Neural progenitor cell (in vitro differentiated cells): Measurements from ENCODE around the gene B3GAT3. TPM values are rescaled to one million over a fixed set of nuclear protein-coding genes. Genes with fewer than 3 reads are reported as not detected.

ENCODE experiments used
- DNase-seq: peaks from one replicate; pipeline ENCODE4 v3.0.0-alpha.2; 2016; ENCODE audit warnings: low spot score
- H2AFZ ChIP-seq: fragments of 200-600 bp; sonication (generic); replicated peaks from 2 replicates; pipeline ENCODE4 v1.6.1; 2016; ENCODE audit warnings: antibody characterized with exemption
- H3F3A ChIP-seq: fragments of 200-600 bp; sonication (generic); 2 replicates; pipeline ENCODE4 v1.6.1; 2016; ENCODE audit warnings: antibody characterized with exemption, low read depth
- H3K27ac ChIP-seq: fragments of 200-600 bp; sonication (generic); 2 replicates; pipeline ENCODE4 v1.5.1; 2016; ENCODE audit warnings: mild to moderate bottlenecking
- H3K27me3 ChIP-seq: fragments of 200-600 bp; sonication (generic); 2 replicates; pipeline ENCODE4 v1.6.1; 2016; ENCODE audit warnings: mild to moderate bottlenecking, moderate library complexity
- H3K36me3 ChIP-seq: fragments of 200-600 bp; sonication (generic); 2 replicates; pipeline ENCODE4 v1.5.1; 2016
- H3K4me1 ChIP-seq: fragments of 200-600 bp; sonication (generic); 2 replicates; pipeline ENCODE4 v1.6.1; 2016; ENCODE audit warnings: mixed run types
- H3K4me2 ChIP-seq: fragments of 200-600 bp; sonication (generic); 2 replicates; pipeline ENCODE4 v1.6.1; 2016
- H3K4me3 ChIP-seq: fragments of 200-600 bp; sonication (generic); 2 replicates; pipeline ENCODE4 v1.5.1; 2016
- H3K79me2 ChIP-seq: fragments of 200-600 bp; sonication (generic); 2 replicates; pipeline ENCODE4 v1.6.1; 2016; ENCODE audit warnings: low read depth
- H3K9ac ChIP-seq: fragments of 200-600 bp; sonication (generic); 2 replicates; pipeline ENCODE4 v1.6.1; 2016
- H3K9me3 ChIP-seq: fragments of 200-600 bp; sonication (generic); 2 replicates; pipeline ENCODE4 v1.5.1; 2016; ENCODE audit warnings: low read depth
- H4K20me1 ChIP-seq: fragments of 200-600 bp; sonication (generic); 2 replicates; pipeline ENCODE4 v1.6.1; 2016; ENCODE audit warnings: low read depth
- H3K27ac Mint-ChIP-seq: 3 replicates; pipeline ENCODE4 v1.8.0; 2021; ENCODE audit warnings: mixed read lengths
- H3K27me3 Mint-ChIP-seq: 2 replicates; pipeline ENCODE4 v1.8.0; 2022; ENCODE audit warnings: low read depth, mild to moderate bottlenecking, inconsistent platforms, moderate library complexity, mixed read lengths; ENCODE audit not compliant: insufficient read depth
- H3K36me3 Mint-ChIP-seq: 3 replicates; pipeline ENCODE4 v1.8.0; 2021; ENCODE audit warnings: mixed read lengths
- H3K4me1 Mint-ChIP-seq: 3 replicates; pipeline ENCODE4 v1.8.0; 2021; ENCODE audit warnings: mixed read lengths
- H3K4me3 Mint-ChIP-seq: 3 replicates; pipeline ENCODE4 v1.8.0; 2021; ENCODE audit warnings: mild to moderate bottlenecking, moderate library complexity, mixed read lengths
- H3K9me3 Mint-ChIP-seq: 3 replicates; pipeline ENCODE4 v1.8.0; 2020; ENCODE audit warnings: mixed read lengths
- EZH2 ChIP-seq: fragments of 200-600 bp; sonication (generic); IDR thresholded peaks from 2 replicates; pipeline ENCODE4 v1.6.1; 2017; ENCODE audit warnings: antibody characterized with exemption, mild to moderate bottlenecking, moderate library complexity
- EZH2phosphoT487 ChIP-seq: fragments of 200-600 bp; sonication (generic); IDR thresholded peaks from 2 replicates; pipeline ENCODE4 v1.6.1; 2017; ENCODE audit warnings: antibody characterized with exemption
- total RNA-seq: library from RNA; depleted of rRNA; stranded (reverse); fragments of >200 nt; gene quantifications from 2 replicates; pipeline ENCODE4 v1.2.3, GENCODE V29; 2015; ENCODE audit warnings: low replicate concordance
- TF ChIP-seq, protein P1 (sequence below): fragments of 200-600 bp; sonication (generic); IDR thresholded peaks from 2 replicates; pipeline ENCODE4 v1.5.1; 2017; ENCODE audit warnings: antibody characterized with exemption, mild to moderate bottlenecking

Gene B3GAT3
- total RNA-seq, 1 donor from 2014 or later = 21.2 TPM

DNA sequence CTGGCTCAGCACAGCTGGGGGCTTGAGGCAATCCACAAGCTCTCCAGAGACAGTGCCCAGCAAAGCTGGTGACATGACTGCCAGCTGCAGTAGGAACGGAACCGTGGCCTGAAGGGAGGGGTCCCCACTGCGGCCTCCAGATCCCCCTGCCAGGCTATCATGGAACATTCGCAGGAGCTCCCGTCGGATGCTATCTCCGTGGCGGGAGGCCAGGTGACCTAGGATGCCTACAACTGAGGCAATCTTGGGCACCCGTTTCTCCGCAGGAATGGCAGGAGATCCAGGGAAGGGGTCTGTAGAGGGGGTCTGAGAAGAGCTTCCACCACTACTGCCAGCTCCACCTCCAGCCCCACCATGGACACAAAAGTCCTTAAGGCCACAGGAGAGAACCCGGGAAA, 27.2 kb upstream of the B3GAT3 start:
- Mint-ChIP-seq H3K27ac (no peak overlapping the region), H3K9me3 (no peaks in the 10 kb centered on the region), H3K27me3 (peaks cover 8% of the 10 kb centered on the region), H3K4me1 (peaks cover 28% of the 10 kb centered on the region), H3K4me3 (no peak overlapping the region), H3K36me3 (peaks cover 9% of the 10 kb centered on the region)
- H3K9ac ChIP-seq = no peak overlapping the region
- no peaks in the 10 kb centered on the region for H3K36me3 ChIP-seq
- H3K4me1 ChIP-seq = peaks cover 6% of the 10 kb centered on the region
- H3K27me3 ChIP-seq = no peaks in the 10 kb centered on the region
- no peak overlapping the region for H2AFZ ChIP-seq
- H3K79me2 ChIP-seq = peaks cover 53% of the 10 kb centered on the region
- peaks cover 17% of the 10 kb centered on the region for H4K20me1 ChIP-seq
- no peak for DNase-seq
- H3K9me3 ChIP-seq = no peaks in the 10 kb centered on the region
- H3K4me2 ChIP-seq = no peak overlapping the region
- peaks cover 24% of the 10 kb centered on the region for H3F3A ChIP-seq
- TF ChIP-seq EZH2 (no peak), EZH2phosphoT487 (no peak)
- TF ChIP-seq, protein P1, sequence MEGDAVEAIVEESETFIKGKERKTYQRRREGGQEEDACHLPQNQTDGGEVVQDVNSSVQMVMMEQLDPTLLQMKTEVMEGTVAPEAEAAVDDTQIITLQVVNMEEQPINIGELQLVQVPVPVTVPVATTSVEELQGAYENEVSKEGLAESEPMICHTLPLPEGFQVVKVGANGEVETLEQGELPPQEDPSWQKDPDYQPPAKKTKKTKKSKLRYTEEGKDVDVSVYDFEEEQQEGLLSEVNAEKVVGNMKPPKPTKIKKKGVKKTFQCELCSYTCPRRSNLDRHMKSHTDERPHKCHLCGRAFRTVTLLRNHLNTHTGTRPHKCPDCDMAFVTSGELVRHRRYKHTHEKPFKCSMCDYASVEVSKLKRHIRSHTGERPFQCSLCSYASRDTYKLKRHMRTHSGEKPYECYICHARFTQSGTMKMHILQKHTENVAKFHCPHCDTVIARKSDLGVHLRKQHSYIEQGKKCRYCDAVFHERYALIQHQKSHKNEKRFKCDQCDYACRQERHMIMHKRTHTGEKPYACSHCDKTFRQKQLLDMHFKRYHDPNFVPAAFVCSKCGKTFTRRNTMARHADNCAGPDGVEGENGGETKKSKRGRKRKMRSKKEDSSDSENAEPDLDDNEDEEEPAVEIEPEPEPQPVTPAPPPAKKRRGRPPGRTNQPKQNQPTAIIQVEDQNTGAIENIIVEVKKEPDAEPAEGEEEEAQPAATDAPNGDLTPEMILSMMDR = no peak
- H3K27ac ChIP-seq = no peak overlapping the region
- no peak overlapping the region for H3K4me3 ChIP-seq

DNA sequence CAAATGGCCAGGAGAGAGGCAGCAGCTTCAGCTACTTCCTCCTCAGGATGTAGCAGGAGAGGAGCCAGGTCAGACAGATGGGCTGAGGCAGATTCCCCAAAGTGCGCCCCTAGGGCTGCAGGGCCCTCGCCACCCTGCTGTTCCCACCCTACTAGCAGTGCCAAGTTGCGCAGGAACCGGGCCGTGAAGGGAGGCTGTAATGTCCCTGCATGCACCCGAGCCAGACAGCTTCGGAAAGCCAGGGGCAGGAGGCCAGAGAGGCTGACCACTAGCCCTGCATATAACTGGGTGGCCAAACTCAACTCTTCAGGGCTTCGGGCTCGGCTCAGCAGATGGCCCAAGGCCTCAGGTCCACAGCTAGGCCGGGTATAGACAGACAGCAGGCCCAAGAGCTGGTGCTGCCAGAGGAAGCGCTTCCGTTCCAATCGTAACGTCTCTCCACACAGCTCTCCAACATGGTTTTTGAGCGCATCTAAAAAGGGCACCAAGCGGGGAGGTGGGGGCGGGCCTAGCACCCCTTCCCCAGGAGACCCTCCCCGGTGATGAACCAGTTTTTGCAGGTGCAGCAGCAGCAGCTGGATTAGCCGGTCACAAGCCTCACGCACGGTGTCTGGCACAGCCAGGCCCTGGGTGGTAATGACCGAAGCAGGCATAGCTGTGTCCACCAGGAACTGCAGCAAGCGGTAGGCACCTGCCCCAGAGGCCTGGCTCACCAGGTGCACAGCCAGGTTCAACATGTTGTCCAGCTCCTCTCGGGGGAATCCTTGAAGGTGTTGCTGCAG, 26.6 kb upstream of the B3GAT3 start:
- H3K36me3 Mint-ChIP-seq = peaks cover 9% of the 10 kb centered on the region
- H3K4me3 Mint-ChIP-seq = no peak overlapping the region
- H3K27ac Mint-ChIP-seq = no peak overlapping the region
- H3K9me3 ChIP-seq = no peaks in the 10 kb centered on the region
- H3K27me3 Mint-ChIP-seq = peaks cover 8% of the 10 kb centered on the region
- no peak overlapping the region for H2AFZ ChIP-seq
- no peaks in the 10 kb centered on the region for H3K9me3 Mint-ChIP-seq
- H3K27me3 ChIP-seq = no peaks in the 10 kb centered on the region
- no peak overlapping the region for H3K27ac ChIP-seq
- H3K4me2 ChIP-seq = no peak overlapping the region
- DNase-seq = no peak
- peaks cover 17% of the 10 kb centered on the region for H4K20me1 ChIP-seq
- no peak overlapping the region for H3K4me3 ChIP-seq
- H3K9ac ChIP-seq = no peak overlapping the region
- peaks cover 25% of the 10 kb centered on the region for H3K4me1 Mint-ChIP-seq
- peaks cover 59% of the 10 kb centered on the region for H3K79me2 ChIP-seq
- peaks cover 24% of the 10 kb centered on the region for H3F3A ChIP-seq
- no peak for TF ChIP-seq EZH2
- TF ChIP-seq, protein P1 = no peak
- no peak for TF ChIP-seq EZH2phosphoT487
- H3K4me1 ChIP-seq = peaks cover 6% of the 10 kb centered on the region
- no peaks in the 10 kb centered on the region for H3K36me3 ChIP-seq

GRCh38 chr11:62647609-62648005, 25.8 kb upstream of the B3GAT3 start:
- no peak overlapping the region for H3K9ac ChIP-seq
- peaks cover 8% of the 10 kb centered on the region for H3K27me3 Mint-ChIP-seq
- no peak overlapping the region for H3K27ac Mint-ChIP-seq
- H3K27ac ChIP-seq = no peak overlapping the region
- H3K4me2 ChIP-seq = no peak overlapping the region
- no peak for DNase-seq
- no peaks in the 10 kb centered on the region for H3K9me3 ChIP-seq
- H3K4me3 ChIP-seq = no peak overlapping the region
- H3K27me3 ChIP-seq = no peaks in the 10 kb centered on the region
- H4K20me1 ChIP-seq = peaks cover 17% of the 10 kb centered on the region
- H3F3A ChIP-seq = peaks cover 18% of the 10 kb centered on the region
- H3K36me3 ChIP-seq = no peaks in the 10 kb centered on the region
- peaks cover 6% of the 10 kb centered on the region for H3K4me1 ChIP-seq
- peaks cover 9% of the 10 kb centered on the region for H3K36me3 Mint-ChIP-seq
- peaks cover 22% of the 10 kb centered on the region for H3K4me1 Mint-ChIP-seq
- H3K79me2 ChIP-seq = peaks cover 62% of the 10 kb centered on the region
- no peaks in the 10 kb centered on the region for H3K9me3 Mint-ChIP-seq
- no peak overlapping the region for H2AFZ ChIP-seq
- H3K4me3 Mint-ChIP-seq = no peak overlapping the region
- TF ChIP-seq EZH2 (no peak), EZH2phosphoT487 (no peak)
- TF ChIP-seq, protein P1 = no peak
